HepG2 (cell line): ENCODE data around the gene FKBP8. TPM values are rescaled to one million over a fixed set of nuclear protein-coding genes. Genes with fewer than 3 reads are reported as not detected.

Experiments used
- AKAP8 ChIP-seq: sonication (generic); formaldehyde crosslinking; IDR thresholded peaks from 2 replicates; pipeline ENCODE4 v1.5.1; 2020; ENCODE audit warnings: mild to moderate bottlenecking, missing genetic modification reagents
- BRD4 ChIP-seq: sonication (generic); formaldehyde crosslinking; IDR thresholded peaks from 2 replicates; pipeline ENCODE4 v1.4.0; 2020; ENCODE audit warnings: missing genetic modification reagents
- DNMT1 ChIP-seq: sonication (generic); formaldehyde crosslinking; IDR thresholded peaks from 2 replicates; pipeline ENCODE4 v1.5.1; 2020; ENCODE audit warnings: mild to moderate bottlenecking, missing genetic modification reagents
- IKZF5 ChIP-seq: IDR thresholded peaks from 2 replicates; pipeline ENCODE4 v1.6.1; 2018; ENCODE audit warnings: missing genetic modification reagents, mild to moderate bottlenecking, missing compliant biosample characterization
- KLF11 ChIP-seq: IDR thresholded peaks from 2 replicates; pipeline ENCODE4 v1.6.1; 2016; ENCODE audit warnings: missing compliant biosample characterization
- PAF1 ChIP-seq: IDR thresholded peaks from 2 replicates; pipeline ENCODE4 v1.6.1; 2016; ENCODE audit warnings: missing genetic modification reagents, missing compliant biosample characterization
- SKI ChIP-seq: fragments of 450-650 bp; IDR thresholded peaks from one replicate; pipeline ENCODE4 v1.6.1; 2018; ENCODE audit warnings: mild to moderate bottlenecking; ENCODE audit not compliant: partially characterized antibody
- SKIL ChIP-seq: sonication (generic); formaldehyde crosslinking; IDR thresholded peaks from 2 replicates; pipeline ENCODE4 v1.8.0; 2022; ENCODE audit warnings: missing genetic modification reagents, mild to moderate bottlenecking, moderate library complexity, borderline replicate concordance
- TEAD3 ChIP-seq: optimal IDR thresholded peaks from 2 replicates; pipeline ENCODE3; 2016; ENCODE audit warnings: borderline replicate concordance
- ZBTB7B ChIP-seq: sonication (generic); formaldehyde crosslinking; IDR thresholded peaks from 2 replicates; pipeline ENCODE4 v1.4.0; 2020; ENCODE audit warnings: missing genetic modification reagents
- ZNF160 ChIP-seq: sonication (generic); formaldehyde crosslinking; IDR thresholded peaks from 2 replicates; pipeline ENCODE4 v1.8.0; 2022; ENCODE audit warnings: mild to moderate bottlenecking, inconsistent platforms, missing genetic modification reagents
- ZNF232 ChIP-seq: sonication (generic); formaldehyde crosslinking; IDR thresholded peaks from 2 replicates; pipeline ENCODE4 v1.4.0; 2020; ENCODE audit warnings: missing genetic modification reagents, borderline replicate concordance
- ZNF646 ChIP-seq: sonication (generic); formaldehyde crosslinking; IDR thresholded peaks from 2 replicates; pipeline ENCODE4 v1.9.0; 2021; ENCODE audit warnings: mild to moderate bottlenecking, missing genetic modification reagents
- ZSCAN31 ChIP-seq: sonication (generic); formaldehyde crosslinking; IDR thresholded peaks from 2 replicates; pipeline ENCODE4 v1.5.0; 2020; ENCODE audit warnings: low read depth, mild to moderate bottlenecking, missing genetic modification reagents
- polyA plus RNA-seq, 8 experiments: library from polyadenylated mRNA; depleted of rRNA in 3 of 8; stranded (reverse) in 7 of 8; unstranded in 1 of 8; fragments of >200 nt; fragmentation: Illumina TruSeq in 4 of 8; extraction: Trizol in 4 of 8; gene quantifications; 2 replicates each; pipeline versions ENCODE4 v1.2.1 to v1.2.3, GENCODE V29; 2011 to 2016; ENCODE audit warnings: low read depth in 4 of 8, missing spikeins in 1 of 8, mixed read lengths in 1 of 8; ENCODE audit not compliant: insufficient read depth in 1 of 8
- total RNA-seq, 5 experiments: library from RNA; depleted of rRNA; stranded (reverse); fragments of >200 nt; fragmentation: Illumina TruSeq; extraction: Trizol; gene quantifications; 2 replicates each; pipeline ENCODE4 v1.2.3, GENCODE V29; 2016; ENCODE audit warnings: low read depth in 1 of 5
- TF ChIP-seq, protein P1 (sequence below): sonication (generic); formaldehyde crosslinking; IDR thresholded peaks from 2 replicates; pipeline ENCODE4 v1.5.1; 2020; ENCODE audit warnings: missing genetic modification reagents, mild to moderate bottlenecking, borderline replicate concordance

Gene FKBP8
- total and polyA plus RNA-seq, 2 of the 13 experiments (the other 11 are each of a cell fraction or from before 2014, with no cell fraction given), result 81.7 to 93.9 TPM

GRCh38 chr19:18588611-18589379 lies 45.4 kb upstream of the FKBP8 start, which contains the start of gene REX1BD (continued):
- no peak for TF ChIP-seq SKIL (CRISPR knock-in tag)
- TF ChIP-seq ZSCAN31 (CRISPR knock-in tag), result peak; percentile 86
- peak; percentile 99 for TF ChIP-seq ZBTB7B (CRISPR knock-in tag)
- 0 out of 2 replicates have a peak, but pooled peaks have one; percentile 41 for TF ChIP-seq AKAP8 (CRISPR knock-in tag)
- peak; percentile 88 for TF ChIP-seq IKZF5 (CRISPR knock-in tag)
- TF ChIP-seq ZNF232 (CRISPR knock-in tag), result no peak
- TF ChIP-seq ZNF646 (CRISPR knock-in tag), result no peak
- TF ChIP-seq DNMT1 (CRISPR knock-in tag), result no peak; the same call in 1 of the 2 replicates
- peak; percentile 91 for TF ChIP-seq BRD4 (CRISPR knock-in tag)
- peak; percentile 64; the same call in 1 of the 2 replicates for TF ChIP-seq ZNF160
- no peak for TF ChIP-seq PAF1
- TF ChIP-seq TEAD3 (CRISPR knock-in tag), result peak; percentile 61
- TF ChIP-seq, protein P1, sequence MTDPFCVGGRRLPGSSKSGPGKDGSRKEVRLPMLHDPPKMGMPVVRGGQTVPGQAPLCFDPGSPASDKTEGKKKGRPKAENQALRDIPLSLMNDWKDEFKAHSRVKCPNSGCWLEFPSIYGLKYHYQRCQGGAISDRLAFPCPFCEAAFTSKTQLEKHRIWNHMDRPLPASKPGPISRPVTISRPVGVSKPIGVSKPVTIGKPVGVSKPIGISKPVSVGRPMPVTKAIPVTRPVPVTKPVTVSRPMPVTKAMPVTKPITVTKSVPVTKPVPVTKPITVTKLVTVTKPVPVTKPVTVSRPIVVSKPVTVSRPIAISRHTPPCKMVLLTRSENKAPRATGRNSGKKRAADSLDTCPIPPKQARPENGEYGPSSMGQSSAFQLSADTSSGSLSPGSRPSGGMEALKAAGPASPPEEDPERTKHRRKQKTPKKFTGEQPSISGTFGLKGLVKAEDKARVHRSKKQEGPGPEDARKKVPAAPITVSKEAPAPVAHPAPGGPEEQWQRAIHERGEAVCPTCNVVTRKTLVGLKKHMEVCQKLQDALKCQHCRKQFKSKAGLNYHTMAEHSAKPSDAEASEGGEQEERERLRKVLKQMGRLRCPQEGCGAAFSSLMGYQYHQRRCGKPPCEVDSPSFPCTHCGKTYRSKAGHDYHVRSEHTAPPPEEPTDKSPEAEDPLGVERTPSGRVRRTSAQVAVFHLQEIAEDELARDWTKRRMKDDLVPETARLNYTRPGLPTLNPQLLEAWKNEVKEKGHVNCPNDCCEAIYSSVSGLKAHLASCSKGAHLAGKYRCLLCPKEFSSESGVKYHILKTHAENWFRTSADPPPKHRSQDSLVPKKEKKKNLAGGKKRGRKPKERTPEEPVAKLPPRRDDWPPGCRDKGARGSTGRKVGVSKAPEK (CRISPR knock-in tag), result 0 out of 2 replicates have a peak, but pooled peaks have one; percentile 26
- no peak for TF ChIP-seq KLF11 (CRISPR knock-in tag)
- TF ChIP-seq SKI, result peak; percentile 40
